B cell (primary cell): Measurements from ENCODE around the gene PDE10A. TPM values are rescaled to one million over a fixed set of nuclear protein-coding genes. Genes with fewer than 3 reads are reported as not detected.

Experiments used
- ATAC-seq: fragments of 200-7000 bp; cut with Tn5 transposase; one replicate; pipeline ENCODE4 v1.10.0; 2021; ENCODE audit warnings: low read depth, mild to moderate bottlenecking, moderate number of reproducible peaks, moderate library complexity
- CTCF ChIA-PET: fragments of 350-600 bp; sonication (Branson Sonifier 250); formaldehyde crosslinking; loops from one replicate; lab custom pipeline; 2021; ENCODE audit warnings: antibody characterized with exemption, inconsistent platforms; lab: Charles Lee
- POLR2A ChIA-PET: fragments of 350-600 bp; sonication (Branson Sonifier 250); formaldehyde crosslinking; loops from one replicate; lab custom pipeline; 2021; ENCODE audit warnings: antibody characterized with exemption; lab: Charles Lee
- DNase-seq: peaks from one replicate; pipeline ENCODE4 v3.0.0; 2013
- H2AFZ ChIP-seq: 2 replicates; pipeline ENCODE4 v1.6.1; 2012; ENCODE audit warnings: mild to moderate bottlenecking, low read depth, low read length; ENCODE audit not compliant: insufficient read depth, poor library complexity, severe bottlenecking
- H3K27ac ChIP-seq, 2 donors: 1 replicate in 1 of 2; 2 replicates in 1 of 2; pipeline ENCODE4 v1.5.1; 2012 to 2013; ENCODE audit warnings: low read length in 2 of 2, mild to moderate bottlenecking in 2 of 2, moderate library complexity in 1 of 2
- H3K27me3 ChIP-seq, 4 experiments: fragments of 200-600 bp in 1 of 4; sonication (generic) in 1 of 4; replicated peaks in 1 of 4; 1 replicate in 2 of 4; 2 replicates in 2 of 4; pipeline versions ENCODE4 v1.6.1 to v1.7.0; 2013 to 2016; ENCODE audit warnings: low read length in 3 of 4, mild to moderate bottlenecking in 2 of 4, mixed read lengths in 1 of 4, moderate library complexity in 1 of 4; ENCODE audit not compliant: insufficient read depth in 4 of 4, control insufficient read depth in 3 of 4; ENCODE audit errors: control extremely low read depth in 1 of 4
- H3K36me3 ChIP-seq, 2 experiments: replicated peaks in 1 of 2; 1 replicate in 1 of 2; 2 replicates in 1 of 2; pipeline versions ENCODE4 v1.6.1 to v1.7.1; 2013; ENCODE audit warnings: low read length in 1 of 2; ENCODE audit not compliant: insufficient read depth in 2 of 2, control insufficient read depth in 1 of 2; ENCODE audit errors: control extremely low read depth in 1 of 2, extremely low read depth in 1 of 2
- H3K4me1 ChIP-seq, 2 donors: fragments of 200-600 bp in 1 of 2; sonication (generic) in 1 of 2; 1 replicate in 1 of 2; 2 replicates in 1 of 2; pipeline versions ENCODE4 v1.5.1 to v1.6.1; 2013 to 2017; ENCODE audit warnings: low read length in 2 of 2; ENCODE audit not compliant: control insufficient read depth in 2 of 2, insufficient read depth in 2 of 2
- H3K4me2 ChIP-seq: replicated peaks from 2 replicates; pipeline ENCODE3; 2012; ENCODE audit warnings: mild to moderate bottlenecking, low read depth, low read length; ENCODE audit not compliant: poor library complexity, severe bottlenecking
- H3K4me3 ChIP-seq, 5 experiments: fragments of 200-600 bp in 1 of 5; sonication (generic) in 1 of 5; 1 replicate in 3 of 5; 2 replicates in 2 of 5; pipeline versions ENCODE4 v1.5.1 to v1.7.0; 2011 to 2016; ENCODE audit warnings: low read length in 4 of 5, mild to moderate bottlenecking in 4 of 5, low read depth in 2 of 5, control low read depth in 1 of 5, moderate library complexity in 1 of 5; ENCODE audit not compliant: insufficient read depth in 1 of 5; ENCODE audit errors: control extremely low read depth in 1 of 5, extremely low read depth in 1 of 5
- H3K79me2 ChIP-seq: fragments of 200-600 bp; sonication (generic); one replicate; pipeline ENCODE4 v1.6.0; 2016; ENCODE audit warnings: low read length; ENCODE audit not compliant: control insufficient read depth, insufficient read depth
- H3K9ac ChIP-seq: fragments of 200-600 bp; sonication (generic); 2 replicates; pipeline ENCODE4 v1.6.1; 2017; ENCODE audit warnings: mild to moderate bottlenecking, low read length, moderate library complexity
- H3K9me3 ChIP-seq, 3 donors: one replicate each; pipeline versions ENCODE4 v1.6.1 to v1.7.1; 2013; ENCODE audit warnings: low read length in 2 of 3; ENCODE audit not compliant: control insufficient read depth in 2 of 3, insufficient read depth in 1 of 3; ENCODE audit errors: control extremely low read depth in 1 of 3
- H4K20me1 ChIP-seq: 2 replicates; pipeline ENCODE4 v1.6.0; 2012; ENCODE audit warnings: mild to moderate bottlenecking, low read length; ENCODE audit not compliant: insufficient read depth, control insufficient read depth, poor library complexity, severe bottlenecking
- H3K27ac Mint-ChIP-seq: one replicate; pipeline ENCODE4 v1.8.0; 2021; ENCODE audit warnings: mixed read lengths
- H3K27me3 Mint-ChIP-seq: one replicate; pipeline ENCODE4 v1.8.0; 2021; ENCODE audit warnings: mixed read lengths
- H3K4me1 Mint-ChIP-seq: one replicate; pipeline ENCODE4 v1.8.0; 2021; ENCODE audit warnings: mixed read lengths
- H3K4me3 Mint-ChIP-seq: one replicate; pipeline ENCODE4 v1.8.0; 2021; ENCODE audit warnings: mixed read lengths
- H3K9me3 Mint-ChIP-seq: one replicate; pipeline ENCODE4 v1.8.0; 2022; ENCODE audit warnings: mixed read lengths; ENCODE audit not compliant: insufficient read depth
- CTCF ChIP-seq: fragments of 200-600 bp; IDR thresholded peaks from one replicate; pipeline ENCODE4 v1.8.0; 2022; ENCODE audit warnings: antibody characterized with exemption, mild to moderate bottlenecking
- EZH2 ChIP-seq: IDR thresholded peaks from 2 replicates; pipeline ENCODE4 v1.6.1; 2012; ENCODE audit warnings: borderline replicate concordance, low read depth, mild to moderate bottlenecking, moderate library complexity, low read length; ENCODE audit not compliant: insufficient read depth, poor library complexity, severe bottlenecking
- WGBS: methylation state at CpG from one replicate; pipeline ENCODE4 v1.1.5; 2013; ENCODE audit warnings: missing lambda C conversion rate; ENCODE audit not compliant: insufficient coverage; 5-methylcytosine and 5-hydroxymethylcytosine counted together
- intact Hi-C: fragments of 100-400 bp; cut with micrococcal nuclease; formaldehyde crosslinking; loops from one replicate; pipeline ENCODE4 v1.10.0; 2022
- polyA plus RNA-seq: library from polyadenylated mRNA; depleted of rRNA; stranded (reverse); fragments of >200 nt; gene quantifications from 2 replicates; pipeline ENCODE4 v1.2.3, GENCODE V29; 2012
- total RNA-seq, 2 donors: library from RNA; stranded (reverse); fragments of 120-200 nt in 1 of 2; gene quantifications; 1 replicate in 1 of 2; 2 replicates in 1 of 2; pipeline versions ENCODE4 v1.2.3 to v1.2.4, GENCODE V29; 2013 to 2022

Gene PDE10A
- total and polyA plus RNA-seq, 2 donors (not counting 1 experiment from before 2014, with no cell fraction given), result not detected

GRCh38 chr6:165580136-165580535 is 82.9 kb downstream of the PDE10A start:
- Mint-ChIP-seq H3K27me3 (no peaks in the 10 kb centered on the region), H3K4me3 (no peak overlapping the region), H3K9me3 (peaks cover 3% of the 10 kb centered on the region), H3K27ac (no peak overlapping the region), H3K4me1 (no peaks in the 10 kb centered on the region)
- Histone ChIP-seq H3K4me3 (no peak overlapping the region), H3K27ac (no peak overlapping the region), H4K20me1 (no peaks in the 10 kb centered on the region), H3K79me2 (no peaks in the 10 kb centered on the region), H3K27me3 (no peaks in the 10 kb centered on the region), H3K4me2 (no peak overlapping the region), H3K36me3 (no peaks in the 10 kb centered on the region), H2AFZ (no peak overlapping the region), H3K4me1 (no peaks in the 10 kb centered on the region), H3K9me3 (peaks cover 0 to 16% (median 0%) of the 10 kb centered on the region in 3 donors), H3K9ac (no peak overlapping the region)
- intact Hi-C loops, result no loop called here
- no peak for ATAC-seq
- WGBS, result 20% methylated on average over 1 of the region's 3 CpGs
- POLR2A ChIA-PET, result no interaction called here
- CTCF ChIA-PET, result no interaction called here
- no peak for DNase-seq
- TF ChIP-seq EZH2 (no peak), CTCF (no peak)

- POLR2A ChIA-PET, result no interaction called here
- Histone ChIP-seq H3K9me3 (peaks cover 0 to 14% (median 0%) of the 10 kb centered on the region in 3 donors), H4K20me1 (no peaks in the 10 kb centered on the region), H3K4me3 (no peak overlapping the region), H3K79me2 (no peaks in the 10 kb centered on the region), H3K4me1 (no peaks in the 10 kb centered on the region), H3K4me2 (no peak overlapping the region), H3K36me3 (no peaks in the 10 kb centered on the region), H3K27me3 (no peaks in the 10 kb centered on the region), H2AFZ (no peak overlapping the region), H3K27ac (no peak overlapping the region), H3K9ac (no peak overlapping the region)
- Mint-ChIP-seq H3K27ac (no peak overlapping the region), H3K4me1 (no peaks in the 10 kb centered on the region), H3K9me3 (no peaks in the 10 kb centered on the region), H3K4me3 (no peak overlapping the region), H3K27me3 (no peaks in the 10 kb centered on the region)
- TF ChIP-seq EZH2, result no peak
- no peak for TF ChIP-seq CTCF
- CTCF ChIA-PET, result no interaction called here
- DNase-seq, result no peak
- intact Hi-C loops, result no loop called here
- ATAC-seq, result no peak
These were observed 83.9 kb downstream of the PDE10A start for GRCh38 chr6:165579151-165579550.
